ENCODE measurements around the gene TRIM2.

DNA sequence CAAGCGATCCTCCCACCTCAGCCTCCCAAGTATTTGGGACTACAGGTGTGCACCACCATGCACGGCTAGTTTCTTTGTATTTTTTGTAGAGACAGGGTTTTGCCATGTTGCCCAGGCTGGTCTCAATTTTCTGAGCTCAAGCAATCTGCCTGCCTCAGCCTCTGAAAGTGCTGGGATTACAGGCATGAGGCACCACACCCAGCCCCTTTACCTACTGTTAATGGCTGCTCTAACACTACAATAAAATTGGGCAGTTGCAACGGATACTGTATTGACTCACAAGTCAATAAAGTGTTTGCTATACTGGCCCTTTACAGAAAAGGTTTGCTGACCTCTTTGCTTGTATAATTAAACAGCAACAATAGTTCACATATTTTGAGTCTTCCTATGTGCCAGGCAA is 41.5 kb downstream of the TRIM2 start:
- TF ChIP-seq, protein P1, sequence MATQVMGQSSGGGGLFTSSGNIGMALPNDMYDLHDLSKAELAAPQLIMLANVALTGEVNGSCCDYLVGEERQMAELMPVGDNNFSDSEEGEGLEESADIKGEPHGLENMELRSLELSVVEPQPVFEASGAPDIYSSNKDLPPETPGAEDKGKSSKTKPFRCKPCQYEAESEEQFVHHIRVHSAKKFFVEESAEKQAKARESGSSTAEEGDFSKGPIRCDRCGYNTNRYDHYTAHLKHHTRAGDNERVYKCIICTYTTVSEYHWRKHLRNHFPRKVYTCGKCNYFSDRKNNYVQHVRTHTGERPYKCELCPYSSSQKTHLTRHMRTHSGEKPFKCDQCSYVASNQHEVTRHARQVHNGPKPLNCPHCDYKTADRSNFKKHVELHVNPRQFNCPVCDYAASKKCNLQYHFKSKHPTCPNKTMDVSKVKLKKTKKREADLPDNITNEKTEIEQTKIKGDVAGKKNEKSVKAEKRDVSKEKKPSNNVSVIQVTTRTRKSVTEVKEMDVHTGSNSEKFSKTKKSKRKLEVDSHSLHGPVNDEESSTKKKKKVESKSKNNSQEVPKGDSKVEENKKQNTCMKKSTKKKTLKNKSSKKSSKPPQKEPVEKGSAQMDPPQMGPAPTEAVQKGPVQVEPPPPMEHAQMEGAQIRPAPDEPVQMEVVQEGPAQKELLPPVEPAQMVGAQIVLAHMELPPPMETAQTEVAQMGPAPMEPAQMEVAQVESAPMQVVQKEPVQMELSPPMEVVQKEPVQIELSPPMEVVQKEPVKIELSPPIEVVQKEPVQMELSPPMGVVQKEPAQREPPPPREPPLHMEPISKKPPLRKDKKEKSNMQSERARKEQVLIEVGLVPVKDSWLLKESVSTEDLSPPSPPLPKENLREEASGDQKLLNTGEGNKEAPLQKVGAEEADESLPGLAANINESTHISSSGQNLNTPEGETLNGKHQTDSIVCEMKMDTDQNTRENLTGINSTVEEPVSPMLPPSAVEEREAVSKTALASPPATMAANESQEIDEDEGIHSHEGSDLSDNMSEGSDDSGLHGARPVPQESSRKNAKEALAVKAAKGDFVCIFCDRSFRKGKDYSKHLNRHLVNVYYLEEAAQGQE (IDR thresholded peaks at IDR 0.05; ENCODE audit: low read depth, low read length), result no peak
- TF ChIP-seq POLR2A (IDR thresholded peaks at IDR 0.05; ENCODE audit: low read depth, low read length) (no peak), MTA2 (IDR thresholded peaks at IDR 0.05; ENCODE audit: low read depth) (no peak), CHD1 (IDR thresholded peaks at IDR 0.05; ENCODE audit: low read depth, low read length) (no peak), SIX5 (IDR thresholded peaks at IDR 0.05; ENCODE audit: low read depth, low read length, severe bottlenecking) (no peak), ZNF217 (IDR thresholded peaks at IDR 0.05) (no peak), JUNB (IDR thresholded peaks at IDR 0.05) (no peak), BACH1 (IDR thresholded peaks at IDR 0.05; ENCODE audit: borderline replicate concordance) (no peak), EP300 (IDR thresholded peaks at IDR 0.05; ENCODE audit: borderline replicate concordance in 1 of 2, control insufficient read depth in 1 of 2, low read depth in 2 of 2, low read length in 2 of 2) (no peak), NR2C2 (IDR thresholded peaks at IDR 0.05; ENCODE audit: borderline replicate concordance, control insufficient read depth, insufficient read length, low read depth) (no peak)
- TF ChIP-seq, protein P2, sequence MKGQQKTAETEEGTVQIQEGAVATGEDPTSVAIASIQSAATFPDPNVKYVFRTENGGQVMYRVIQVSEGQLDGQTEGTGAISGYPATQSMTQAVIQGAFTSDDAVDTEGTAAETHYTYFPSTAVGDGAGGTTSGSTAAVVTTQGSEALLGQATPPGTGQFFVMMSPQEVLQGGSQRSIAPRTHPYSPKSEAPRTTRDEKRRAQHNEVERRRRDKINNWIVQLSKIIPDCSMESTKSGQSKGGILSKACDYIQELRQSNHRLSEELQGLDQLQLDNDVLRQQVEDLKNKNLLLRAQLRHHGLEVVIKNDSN (IDR thresholded peaks at IDR 0.05; ENCODE audit: borderline replicate concordance, extremely low read length, insufficient read depth, low read depth, low read length), result no peak
- TF ChIP-seq, protein P3, sequence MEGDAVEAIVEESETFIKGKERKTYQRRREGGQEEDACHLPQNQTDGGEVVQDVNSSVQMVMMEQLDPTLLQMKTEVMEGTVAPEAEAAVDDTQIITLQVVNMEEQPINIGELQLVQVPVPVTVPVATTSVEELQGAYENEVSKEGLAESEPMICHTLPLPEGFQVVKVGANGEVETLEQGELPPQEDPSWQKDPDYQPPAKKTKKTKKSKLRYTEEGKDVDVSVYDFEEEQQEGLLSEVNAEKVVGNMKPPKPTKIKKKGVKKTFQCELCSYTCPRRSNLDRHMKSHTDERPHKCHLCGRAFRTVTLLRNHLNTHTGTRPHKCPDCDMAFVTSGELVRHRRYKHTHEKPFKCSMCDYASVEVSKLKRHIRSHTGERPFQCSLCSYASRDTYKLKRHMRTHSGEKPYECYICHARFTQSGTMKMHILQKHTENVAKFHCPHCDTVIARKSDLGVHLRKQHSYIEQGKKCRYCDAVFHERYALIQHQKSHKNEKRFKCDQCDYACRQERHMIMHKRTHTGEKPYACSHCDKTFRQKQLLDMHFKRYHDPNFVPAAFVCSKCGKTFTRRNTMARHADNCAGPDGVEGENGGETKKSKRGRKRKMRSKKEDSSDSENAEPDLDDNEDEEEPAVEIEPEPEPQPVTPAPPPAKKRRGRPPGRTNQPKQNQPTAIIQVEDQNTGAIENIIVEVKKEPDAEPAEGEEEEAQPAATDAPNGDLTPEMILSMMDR (IDR thresholded peaks at IDR 0.05 in 2 of 3, conservative IDR thresholded peaks at IDR 0.05 in 1 of 3; ENCODE audit: control insufficient read depth in 2 of 3, extremely low read depth in 1 of 3, insufficient read depth in 1 of 3, low read depth in 3 of 3, low read length in 3 of 3), result no peak
